A549 (cell line): Measurements from ENCODE around the gene CPSF2. TPM values are rescaled to one million over a fixed set of nuclear protein-coding genes. Genes with fewer than 3 reads are reported as not detected.

ENCODE experiments used
- ATAC-seq, 2 experiments: fragments of 200-7000 bp in 1 of 2; fragments of >200 bp in 1 of 2; cut with Nextera tagmentation in 1 of 2; cut with Tn5 transposase in 1 of 2; 3 replicates each; pipeline versions ENCODE4 v1.8.0 to v1.9.1; 2018 to 2020; ENCODE audit warnings: mild to moderate bottlenecking in 1 of 2, moderate library complexity in 1 of 2
- CTCF ChIA-PET: fragments of 300-600 bp; sonication (Branson Sonifier 250); formaldehyde crosslinking; extraction: SDS; loops from one replicate; lab custom pipeline; 2021; ENCODE audit warnings: antibody characterized with exemption, inconsistent platforms; lab: Yijun Ruan, JAX
- POLR2A ChIA-PET: fragments of 350-600 bp; formaldehyde crosslinking; extraction: SDS; loops from one replicate; lab custom pipeline; 2021; ENCODE audit warnings: antibody characterized with exemption, inconsistent platforms; lab: Yijun Ruan, JAX
- DNase-seq, 2 experiments: peaks; one replicate each; pipeline versions ENCODE4 v3.0.0 to v3.0.0-alpha.2; 2011 to 2016; ENCODE audit warnings: low read depth in 1 of 2, low spot score in 1 of 2
- FAIRE-seq: peaks from 2 replicates; lab custom pipeline; 2011; peaks lifted over from hg19 to GRCh38; lab: Jason Lieb, UNC
- H3K27ac ChIP-seq, 2 experiments: fragments of >200 bp; sonication (Bioruptor Twin); formaldehyde crosslinking; 3 replicates each; pipeline ENCODE4 v1.5.1; 2016 to 2017
- H3K4me1 ChIP-seq: fragments of >200 bp; sonication (Bioruptor Twin); formaldehyde crosslinking; 3 replicates; pipeline ENCODE4 v1.6.1; 2016
- H3K4me2 ChIP-seq: fragments of >200 bp; sonication (Bioruptor Twin); formaldehyde crosslinking; 3 replicates; pipeline ENCODE4 v1.6.1; 2016
- H3K4me3 ChIP-seq: fragments of >200 bp; sonication (Bioruptor Twin); formaldehyde crosslinking; 3 replicates; pipeline ENCODE4 v1.5.1; 2016
- H3K9me3 ChIP-seq: fragments of >200 bp; sonication (Bioruptor Twin); formaldehyde crosslinking; 3 replicates; pipeline ENCODE4 v1.6.1; 2016
- BHLHE40 ChIP-seq: IDR thresholded peaks from 2 replicates; pipeline ENCODE4 v1.6.1; 2012; ENCODE audit warnings: low read depth, low read length, inconsistent platforms
- CBX8 ChIP-seq: fragments of 200-600 bp; sonication (generic); IDR thresholded peaks from 2 replicates; pipeline ENCODE4 v1.6.1; 2016
- CEBPB ChIP-seq, 2 experiments: fragments of >200 bp in 1 of 2; sonication (Bioruptor Twin) in 1 of 2; formaldehyde crosslinking in 1 of 2; IDR thresholded peaks; 2 replicates each; pipeline ENCODE4 v1.6.1; 2012 to 2016
- CHD2 ChIP-seq: fragments of 150-350 bp; IDR thresholded peaks from 2 replicates; pipeline ENCODE4 v1.6.1; 2014; ENCODE audit warnings: low read length; ENCODE audit not compliant: partially characterized antibody
- EHF ChIP-seq: fragments of 250-450 bp; sonication (Bioruptor Pico); IDR thresholded peaks from 2 replicates; pipeline ENCODE4 v1.5.0; 2020; ENCODE audit warnings: mild to moderate bottlenecking
- EHMT2 ChIP-seq: fragments of 200-600 bp; sonication (generic); IDR thresholded peaks from 2 replicates; pipeline ENCODE4 v1.6.1; 2016; ENCODE audit warnings: antibody characterized with exemption, low read depth, mild to moderate bottlenecking, moderate library complexity
- EP300 ChIP-seq, 2 experiments: fragments of >200 bp; sonication (Bioruptor Twin); formaldehyde crosslinking; IDR thresholded peaks; 2 replicates in 1 of 2; 3 replicates in 1 of 2; pipeline ENCODE4 v1.6.1; 2016 to 2017
- ESRRA ChIP-seq: fragments of 150-350 bp; IDR thresholded peaks from 2 replicates; pipeline ENCODE4 v1.6.1; 2014; ENCODE audit warnings: mild to moderate bottlenecking, low read length, borderline replicate concordance
- FOSB ChIP-seq: fragments of 250-450 bp; sonication (Bioruptor Pico); IDR thresholded peaks from 2 replicates; pipeline ENCODE4 v1.5.0; 2020; ENCODE audit warnings: mild to moderate bottlenecking, moderate library complexity
- FOSL2 ChIP-seq, 2 experiments: fragments of 450-650 bp in 1 of 2; fragments of >200 bp in 1 of 2; sonication (Bioruptor Twin) in 1 of 2; formaldehyde crosslinking; IDR thresholded peaks; 2 replicates each; pipeline versions ENCODE4 v1.5.0 to v1.6.1; 2016 to 2020; ENCODE audit warnings: mild to moderate bottlenecking in 1 of 2, moderate library complexity in 1 of 2
- FOXS1 ChIP-seq: fragments of 250-450 bp; sonication (Bioruptor Pico); IDR thresholded peaks from 2 replicates; pipeline ENCODE4 v1.5.0; 2020; ENCODE audit warnings: mild to moderate bottlenecking, moderate library complexity
- GATA3 ChIP-seq: IDR thresholded peaks from 2 replicates; pipeline ENCODE4 v1.6.1; 2012; ENCODE audit warnings: borderline replicate concordance
- HOXB13 ChIP-seq: fragments of 250-450 bp; sonication (Bioruptor Pico); IDR thresholded peaks from 2 replicates; pipeline ENCODE4 v1.5.0; 2020; ENCODE audit warnings: low read depth, mild to moderate bottlenecking, moderate library complexity
- HOXB5 ChIP-seq: fragments of 250-450 bp; sonication (Bioruptor Pico); IDR thresholded peaks from 2 replicates; pipeline ENCODE4 v1.5.0; 2020; ENCODE audit warnings: mild to moderate bottlenecking, moderate library complexity
- JUN ChIP-seq, 2 experiments: fragments of >200 bp; sonication (Bioruptor Twin); formaldehyde crosslinking; IDR thresholded peaks; 2 replicates in 1 of 2; 3 replicates in 1 of 2; pipeline ENCODE4 v1.6.1; 2016 to 2017
- MAZ ChIP-seq: fragments of 150-350 bp; IDR thresholded peaks from 2 replicates; pipeline ENCODE4 v1.6.1; 2014; ENCODE audit warnings: antibody characterized with exemption, low read depth, low read length, borderline replicate concordance
- MYC ChIP-seq: IDR thresholded peaks from 2 replicates; pipeline ENCODE4 v1.6.1; 2012; ENCODE audit warnings: mild to moderate bottlenecking, inconsistent platforms, low read length, improper control_type of control experiment, borderline replicate concordance
- NFE2L2 ChIP-seq: fragments of 150-350 bp; conservative IDR thresholded peaks from 2 replicates; pipeline ENCODE4 v1.6.1; 2014; ENCODE audit warnings: low read length
- NR3C1 ChIP-seq: fragments of >200 bp; sonication (Bioruptor Twin); formaldehyde crosslinking; IDR thresholded peaks from 3 replicates; pipeline ENCODE4 v1.6.1; 2017
- POLR2A ChIP-seq: IDR thresholded peaks from 2 replicates; pipeline ENCODE4 v1.6.1; 2012; ENCODE audit warnings: mild to moderate bottlenecking, low read length
- RCOR1 ChIP-seq: fragments of 150-350 bp; IDR thresholded peaks from 2 replicates; pipeline ENCODE4 v1.6.1; 2014; ENCODE audit warnings: antibody characterized with exemption, low read length, low read depth
- RNF2 ChIP-seq: fragments of 200-600 bp; sonication (generic); IDR thresholded peaks from 2 replicates; pipeline ENCODE4 v1.6.1; 2016; ENCODE audit warnings: low read depth, mild to moderate bottlenecking, antibody characterized with exemption, moderate library complexity, borderline replicate concordance
- TP53 ChIP-seq: fragments of 250-450 bp; sonication (Bioruptor Pico); IDR thresholded peaks from 2 replicates; pipeline ENCODE4 v1.5.0; 2021; ENCODE audit warnings: mild to moderate bottlenecking, moderate library complexity
- ZC3H11A ChIP-seq: fragments of 450-650 bp; IDR thresholded peaks from 2 replicates; pipeline ENCODE4 v1.6.1; 2014; ENCODE audit warnings: antibody characterized with exemption, mild to moderate bottlenecking
- ZSCAN20 ChIP-seq: fragments of 250-450 bp; sonication (Bioruptor Pico); IDR thresholded peaks from 2 replicates; pipeline ENCODE4 v1.8.0; 2022; ENCODE audit warnings: mild to moderate bottlenecking, moderate library complexity
- WGBS: methylation state at CpG from one replicate; pipeline ENCODE4 v1.1.6; 2017; ENCODE audit errors: missing lambda C conversion rate; 5-methylcytosine and 5-hydroxymethylcytosine counted together
- polyA plus RNA-seq, 4 experiments: library from polyadenylated mRNA; depleted of rRNA in 3 of 4; stranded (reverse); fragments of >200 nt; fragmentation: RNase III in 1 of 4; extraction: RNeasy Plus Mini Kit Qiagen cat#74134 plus additional on column Dnase treatment in 1 of 4; gene quantifications; 2 replicates in 3 of 4; 3 replicates in 1 of 4; pipeline ENCODE4 v1.2.3, GENCODE V29; 2011 to 2017
- TF ChIP-seq, protein P1 (sequence below): IDR thresholded peaks from 2 replicates; pipeline ENCODE4 v1.6.1; 2012
- TF ChIP-seq, protein P2 (sequence below): fragments of >200 bp; sonication (Bioruptor Twin); formaldehyde crosslinking; IDR thresholded peaks from 3 replicates; pipeline ENCODE4 v1.6.1; 2016
- TF ChIP-seq, protein P3 (sequence below): fragments of 250-450 bp; sonication (Bioruptor Pico); IDR thresholded peaks from 2 replicates; pipeline ENCODE4 v1.5.0; 2020; ENCODE audit warnings: low read depth, mild to moderate bottlenecking, moderate library complexity
- TF ChIP-seq, protein P4 (sequence below): fragments of 450-650 bp; IDR thresholded peaks from 2 replicates; pipeline ENCODE4 v1.6.1; 2014; ENCODE audit warnings: antibody characterized with exemption
- TF ChIP-seq, protein P5 (sequence below): fragments of >200 bp; sonication (Bioruptor Twin); formaldehyde crosslinking; IDR thresholded peaks from 3 replicates; pipeline ENCODE4 v1.5.1; 2016
- TF ChIP-seq, protein P6 (sequence below): fragments of 150-350 bp; IDR thresholded peaks from 2 replicates; pipeline ENCODE4 v1.6.1; 2014; ENCODE audit warnings: low read depth, mild to moderate bottlenecking, low read length

CPSF2 gene
- polyA plus RNA-seq, 2 of the 4 experiments (the other 2 are of a cell fraction): 57.3 to 75.3 TPM

DNA sequence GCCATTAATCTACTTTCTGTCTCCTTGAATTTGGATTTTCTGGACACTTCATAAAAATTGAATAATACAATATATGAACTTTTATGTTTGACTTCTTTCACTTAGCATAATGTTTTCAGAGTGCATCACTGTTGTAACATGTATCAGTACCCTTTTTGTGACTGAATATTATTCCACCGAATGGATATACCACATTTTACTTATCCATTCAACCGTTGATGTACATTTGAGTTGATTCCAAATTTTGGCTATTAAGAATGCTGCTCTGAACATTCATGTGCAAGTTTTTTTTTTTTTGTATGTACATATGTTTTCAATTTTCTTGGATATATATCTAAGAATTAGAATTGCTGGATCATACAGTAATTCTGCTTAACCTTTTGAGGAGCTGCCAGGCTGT lies 43.2 kb downstream of the CPSF2 start:
- H3K4me2 ChIP-seq: no peak overlapping the region
- H3K27ac ChIP-seq: no peak overlapping the region
- 0 out of 3 replicates have a peak, but pooled peaks cover 6% of the 10 kb centered on the region for H3K9me3 ChIP-seq
- no peak overlapping the region for H3K4me3 ChIP-seq
- no peak for TF ChIP-seq ZC3H11A
- TF ChIP-seq, protein P1, sequence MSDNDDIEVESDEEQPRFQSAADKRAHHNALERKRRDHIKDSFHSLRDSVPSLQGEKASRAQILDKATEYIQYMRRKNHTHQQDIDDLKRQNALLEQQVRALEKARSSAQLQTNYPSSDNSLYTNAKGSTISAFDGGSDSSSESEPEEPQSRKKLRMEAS: no peak
- TF ChIP-seq EHMT2: no peak
- TF ChIP-seq POLR2A: no peak
- no peak for TF ChIP-seq GATA3
- no peak for TF ChIP-seq HOXB5 (CRISPR knock-in tag)
- no peak for TF ChIP-seq EHF (CRISPR knock-in tag)
- no peak for TF ChIP-seq FOSL2 (IDR thresholded peaks at IDR 0.05)
- no peak for TF ChIP-seq FOSL2 (CRISPR knock-in tag; IDR thresholded peaks at IDR 0.05)
- no peak for TF ChIP-seq ZSCAN20 (CRISPR knock-in tag)
- TF ChIP-seq, protein P2, sequence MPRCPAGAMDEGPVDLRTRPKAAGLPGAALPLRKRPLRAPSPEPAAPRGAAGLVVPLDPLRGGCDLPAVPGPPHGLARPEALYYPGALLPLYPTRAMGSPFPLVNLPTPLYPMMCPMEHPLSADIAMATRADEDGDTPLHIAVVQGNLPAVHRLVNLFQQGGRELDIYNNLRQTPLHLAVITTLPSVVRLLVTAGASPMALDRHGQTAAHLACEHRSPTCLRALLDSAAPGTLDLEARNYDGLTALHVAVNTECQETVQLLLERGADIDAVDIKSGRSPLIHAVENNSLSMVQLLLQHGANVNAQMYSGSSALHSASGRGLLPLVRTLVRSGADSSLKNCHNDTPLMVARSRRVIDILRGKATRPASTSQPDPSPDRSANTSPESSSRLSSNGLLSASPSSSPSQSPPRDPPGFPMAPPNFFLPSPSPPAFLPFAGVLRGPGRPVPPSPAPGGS: no peak
- no peak for TF ChIP-seq ESRRA
- no peak for TF ChIP-seq BHLHE40
- no peak for TF ChIP-seq RNF2
- no peak for TF ChIP-seq RCOR1
- no peak for TF ChIP-seq CHD2
- CTCF ChIA-PET: no interaction called here
- POLR2A ChIA-PET: no interaction called here
- no peak for DNase-seq
- FAIRE-seq: peak; percentile 63
- WGBS: 94% methylated on average over 2 of the region's 2 CpGs
- H3K4me1 ChIP-seq: peaks cover 11% of the 10 kb centered on the region; the same call in 2 of the 3 replicates
- no peak for ATAC-seq

DNA sequence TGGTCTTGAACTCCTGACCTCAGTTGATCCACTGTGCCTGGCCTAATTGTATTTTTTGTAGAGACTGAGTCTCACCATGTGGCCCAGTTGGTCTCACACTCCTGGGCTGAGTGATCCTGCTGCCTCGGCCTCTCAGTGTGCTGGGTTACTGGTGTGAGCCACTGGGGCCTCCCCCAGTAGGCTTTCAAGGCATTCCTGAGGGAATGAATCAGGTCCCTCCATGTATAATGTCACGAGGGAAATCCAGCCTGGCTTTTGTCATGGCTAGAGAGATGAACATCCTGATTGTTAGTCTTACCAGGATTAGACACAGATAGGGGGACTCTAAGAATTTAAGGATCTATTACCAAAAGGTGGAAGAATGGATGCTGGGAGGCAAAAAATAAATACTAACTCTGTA lies 51.9 kb downstream of the CPSF2 start:
- 67% methylated on average over 2 of the region's 2 CpGs for WGBS
- H3K9me3 ChIP-seq: no peaks in the 10 kb centered on the region
- H3K4me3 ChIP-seq: no peak overlapping the region
- no peak for TF ChIP-seq NFE2L2
- no peak for TF ChIP-seq FOSB (CRISPR knock-in tag)
- TF ChIP-seq CBX8: no peak
- TF ChIP-seq MYC: no peak
- no peak for TF ChIP-seq EP300 (IDR thresholded peaks at IDR 0.05)
- FAIRE-seq: no peak
- no peak overlapping the region for H3K4me2 ChIP-seq
- POLR2A ChIA-PET: no interaction called here
- no peak; a peak in 1 of 6 replicates for ATAC-seq
- no peak overlapping the region for H3K27ac ChIP-seq
- DNase-seq: no peak
- CTCF ChIA-PET: interaction anchor here (0.7 kb wide), 1 partner anchor 830 kb away, joined by 4 read pairs; no protein-coding TSS in a partner anchor
- H3K4me1 ChIP-seq: no peaks in the 10 kb centered on the region

DNA sequence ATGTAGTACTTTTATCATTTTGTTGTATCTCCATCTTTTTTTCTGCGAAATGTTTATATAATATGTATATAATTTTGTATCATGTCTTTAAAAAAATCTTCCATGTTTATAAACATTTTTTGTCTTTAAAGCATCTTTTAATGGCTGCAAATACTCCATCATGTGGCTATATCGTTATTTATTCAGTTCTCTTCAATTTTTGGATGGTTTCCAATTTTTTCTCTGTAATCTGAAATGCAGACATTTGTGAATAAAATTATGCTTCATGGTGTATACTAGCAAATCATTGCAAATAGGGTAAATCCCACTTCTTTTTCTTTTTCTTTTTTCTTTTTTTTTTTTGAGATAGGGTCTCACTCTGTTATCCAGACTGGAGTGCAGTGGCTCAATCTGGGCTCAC lies 54.0 kb downstream of the CPSF2 start:
- H3K4me1 ChIP-seq: no peaks in the 10 kb centered on the region
- ChIA-PET CTCF (interaction anchor here (1.2 kb wide), 1 partner anchor 9 kb away, joined by 3 read pairs; no protein-coding TSS in a partner anchor), POLR2A (no interaction called here)
- H3K4me3 ChIP-seq: no peak overlapping the region
- no peak overlapping the region for H3K4me2 ChIP-seq
- H3K9me3 ChIP-seq: no peaks in the 10 kb centered on the region
- DNase-seq (no peak), ATAC-seq (no peak), FAIRE-seq (no peak)
- WGBS: 77% methylated on average over 2 of the region's 2 CpGs
- H3K27ac ChIP-seq: no peak overlapping the region
- TF ChIP-seq NR3C1 (no peak), EHF (CRISPR knock-in tag) (no peak), CEBPB (IDR thresholded peaks at IDR 0.05) (no peak), CHD2 (no peak), FOXS1 (CRISPR knock-in tag) (no peak), TP53 (CRISPR knock-in tag) (no peak), FOSB (CRISPR knock-in tag) (no peak), POLR2A (no peak), JUN (IDR thresholded peaks at IDR 0.05) (no peak), HOXB13 (CRISPR knock-in tag) (no peak), ZSCAN20 (CRISPR knock-in tag) (no peak), MAZ (no peak), HOXB5 (CRISPR knock-in tag) (no peak)
- TF ChIP-seq, protein P3, sequence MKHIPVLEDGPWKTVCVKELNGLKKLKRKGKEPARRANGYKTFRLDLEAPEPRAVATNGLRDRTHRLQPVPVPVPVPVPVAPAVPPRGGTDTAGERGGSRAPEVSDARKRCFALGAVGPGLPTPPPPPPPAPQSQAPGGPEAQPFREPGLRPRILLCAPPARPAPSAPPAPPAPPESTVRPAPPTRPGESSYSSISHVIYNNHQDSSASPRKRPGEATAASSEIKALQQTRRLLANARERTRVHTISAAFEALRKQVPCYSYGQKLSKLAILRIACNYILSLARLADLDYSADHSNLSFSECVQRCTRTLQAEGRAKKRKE (CRISPR knock-in tag): no peak
- TF ChIP-seq, protein P4, sequence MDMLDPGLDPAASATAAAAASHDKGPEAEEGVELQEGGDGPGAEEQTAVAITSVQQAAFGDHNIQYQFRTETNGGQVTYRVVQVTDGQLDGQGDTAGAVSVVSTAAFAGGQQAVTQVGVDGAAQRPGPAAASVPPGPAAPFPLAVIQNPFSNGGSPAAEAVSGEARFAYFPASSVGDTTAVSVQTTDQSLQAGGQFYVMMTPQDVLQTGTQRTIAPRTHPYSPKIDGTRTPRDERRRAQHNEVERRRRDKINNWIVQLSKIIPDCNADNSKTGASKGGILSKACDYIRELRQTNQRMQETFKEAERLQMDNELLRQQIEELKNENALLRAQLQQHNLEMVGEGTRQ: no peak
- TF ChIP-seq, protein P5, sequence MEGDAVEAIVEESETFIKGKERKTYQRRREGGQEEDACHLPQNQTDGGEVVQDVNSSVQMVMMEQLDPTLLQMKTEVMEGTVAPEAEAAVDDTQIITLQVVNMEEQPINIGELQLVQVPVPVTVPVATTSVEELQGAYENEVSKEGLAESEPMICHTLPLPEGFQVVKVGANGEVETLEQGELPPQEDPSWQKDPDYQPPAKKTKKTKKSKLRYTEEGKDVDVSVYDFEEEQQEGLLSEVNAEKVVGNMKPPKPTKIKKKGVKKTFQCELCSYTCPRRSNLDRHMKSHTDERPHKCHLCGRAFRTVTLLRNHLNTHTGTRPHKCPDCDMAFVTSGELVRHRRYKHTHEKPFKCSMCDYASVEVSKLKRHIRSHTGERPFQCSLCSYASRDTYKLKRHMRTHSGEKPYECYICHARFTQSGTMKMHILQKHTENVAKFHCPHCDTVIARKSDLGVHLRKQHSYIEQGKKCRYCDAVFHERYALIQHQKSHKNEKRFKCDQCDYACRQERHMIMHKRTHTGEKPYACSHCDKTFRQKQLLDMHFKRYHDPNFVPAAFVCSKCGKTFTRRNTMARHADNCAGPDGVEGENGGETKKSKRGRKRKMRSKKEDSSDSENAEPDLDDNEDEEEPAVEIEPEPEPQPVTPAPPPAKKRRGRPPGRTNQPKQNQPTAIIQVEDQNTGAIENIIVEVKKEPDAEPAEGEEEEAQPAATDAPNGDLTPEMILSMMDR: no peak
- TF ChIP-seq, protein P6, sequence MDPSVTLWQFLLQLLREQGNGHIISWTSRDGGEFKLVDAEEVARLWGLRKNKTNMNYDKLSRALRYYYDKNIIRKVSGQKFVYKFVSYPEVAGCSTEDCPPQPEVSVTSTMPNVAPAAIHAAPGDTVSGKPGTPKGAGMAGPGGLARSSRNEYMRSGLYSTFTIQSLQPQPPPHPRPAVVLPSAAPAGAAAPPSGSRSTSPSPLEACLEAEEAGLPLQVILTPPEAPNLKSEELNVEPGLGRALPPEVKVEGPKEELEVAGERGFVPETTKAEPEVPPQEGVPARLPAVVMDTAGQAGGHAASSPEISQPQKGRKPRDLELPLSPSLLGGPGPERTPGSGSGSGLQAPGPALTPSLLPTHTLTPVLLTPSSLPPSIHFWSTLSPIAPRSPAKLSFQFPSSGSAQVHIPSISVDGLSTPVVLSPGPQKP: no peak
